Mesendoderm (in vitro differentiated cells): ENCODE results near the gene ZBTB24.
A peak's percentile ranks its signal among the peaks of the same experiment; 100 is the strongest.

Experiments
- DNase-seq: peaks from one replicate; pipeline ENCODE4 v3.0.0; 2013
- H2AK5ac ChIP-seq: 2 replicates; pipeline ENCODE4 v1.6.1; 2013; ENCODE audit warnings: low read length, inconsistent platforms
- H2BK120ac ChIP-seq: 2 replicates; pipeline ENCODE4 v1.6.1; 2013; ENCODE audit warnings: low read depth, mild to moderate bottlenecking, low read length, moderate library complexity, mixed read lengths
- H2BK15ac ChIP-seq: replicated peaks from 2 replicates; pipeline ENCODE4 v1.6.1; 2013; ENCODE audit warnings: low read depth, mild to moderate bottlenecking, moderate library complexity
- H2BK5ac ChIP-seq: 2 replicates; pipeline ENCODE4 v1.6.1; 2013; ENCODE audit warnings: low read length, inconsistent platforms
- H3K18ac ChIP-seq: 2 replicates; pipeline ENCODE4 v1.6.1; 2013; ENCODE audit warnings: mild to moderate bottlenecking, low read length, mixed read lengths
- H3K23ac ChIP-seq: one replicate; pipeline ENCODE4 v1.6.1; 2013; ENCODE audit warnings: low read length
- H3K27ac ChIP-seq: 2 replicates; pipeline ENCODE4 v1.5.1; 2013; ENCODE audit warnings: low read depth, mild to moderate bottlenecking, inconsistent platforms, low read length, moderate library complexity
- H3K27me3 ChIP-seq: 2 replicates; pipeline ENCODE4 v1.6.1; 2013; ENCODE audit warnings: low read length, control low read depth, mild to moderate bottlenecking, inconsistent platforms; ENCODE audit not compliant: insufficient read depth, poor library complexity
- H3K36me3 ChIP-seq: 2 replicates; pipeline ENCODE4 v1.6.1; 2013; ENCODE audit warnings: low read length, inconsistent platforms; ENCODE audit not compliant: control insufficient read depth, insufficient read depth
- H3K4ac ChIP-seq: one replicate; pipeline ENCODE4 v1.6.1; 2013; ENCODE audit warnings: low read depth, mild to moderate bottlenecking, low read length, moderate library complexity
- H3K4me1 ChIP-seq: 2 replicates; pipeline ENCODE4 v1.6.1; 2013; ENCODE audit warnings: low read depth, low read length, inconsistent platforms; ENCODE audit not compliant: control insufficient read depth
- H3K4me2 ChIP-seq: 2 replicates; pipeline ENCODE4 v1.6.1; 2013; ENCODE audit warnings: low read length
- H3K4me3 ChIP-seq: 2 replicates; pipeline ENCODE4 v1.5.1; 2013; ENCODE audit warnings: mild to moderate bottlenecking, low read length
- H3K56ac ChIP-seq: one replicate; pipeline ENCODE4 v1.6.1; 2013; ENCODE audit warnings: low read length
- H3K79me1 ChIP-seq: 2 replicates; pipeline ENCODE4 v1.6.1; 2013; ENCODE audit warnings: low read length, inconsistent platforms
- H3K79me2 ChIP-seq: 2 replicates; pipeline ENCODE4 v1.6.1; 2013; ENCODE audit warnings: mild to moderate bottlenecking, low read length; ENCODE audit not compliant: control insufficient read depth, insufficient read depth
- H3K9ac ChIP-seq: 2 replicates; pipeline ENCODE4 v1.6.1; 2013; ENCODE audit warnings: low read length, inconsistent platforms
- H4K5ac ChIP-seq: one replicate; pipeline ENCODE4 v1.6.1; 2013; ENCODE audit warnings: low read length
- H4K8ac ChIP-seq: one replicate; pipeline ENCODE4 v1.6.1; 2013; ENCODE audit warnings: low read depth, mild to moderate bottlenecking, control low read depth, low read length, moderate library complexity
- WGBS: extraction: QIAGEN DNeasy Blood & Tissue Kit; methylation state at CpG from one replicate; pipeline ENCODE4 v1.1.7; 2013; ENCODE audit warnings: low lambda C conversion rate, missing lambda C conversion rate; ENCODE audit not compliant: insufficient coverage; ENCODE audit errors: extremely low coverage; 5-methylcytosine and 5-hydroxymethylcytosine counted together

ZBTB24 gene

GRCh38 chr6:109442393-109442924 is 40.6 kb downstream of the ZBTB24 start:
- Histone ChIP-seq H3K4me1 (peaks cover 5% of the 10 kb centered on the region), H3K27me3 (no peaks in the 10 kb centered on the region), H4K5ac (no peak overlapping the region), H3K4ac (no peak overlapping the region), H3K79me2 (no peaks in the 10 kb centered on the region), H3K23ac (no peak overlapping the region), H3K36me3 (peaks cover 11% of the 10 kb centered on the region), H3K9ac (no peak overlapping the region), H3K4me3 (no peak overlapping the region), H2BK15ac (no peak overlapping the region), H3K56ac (no peak overlapping the region), H3K4me2 (no peak overlapping the region), H2BK5ac (no peak overlapping the region), H3K27ac (no peak overlapping the region), H3K79me1 (peaks cover 3% of the 10 kb centered on the region), H4K8ac (no peak overlapping the region), H3K18ac (no peak overlapping the region), H2AK5ac (no peak overlapping the region), H2BK120ac (no peak overlapping the region)
- no peak for DNase-seq
- WGBS: no CpG with 5 or more reads among the region's 6 CpGs

GRCh38 chr6:109441069-109441816 is 41.8 kb downstream of the ZBTB24 start:
- Histone ChIP-seq H3K4me3 (peak overlapping the region; percentile 70), H2BK15ac (no peak overlapping the region), H3K23ac (no peak overlapping the region), H4K5ac (no peak overlapping the region), H3K27ac (peak overlapping the region; percentile 63), H3K9ac (peak overlapping the region; percentile 80), H3K27me3 (no peaks in the 10 kb centered on the region), H3K36me3 (peaks cover 11% of the 10 kb centered on the region), H2BK5ac (peak overlapping the region; percentile 31), H2AK5ac (no peak overlapping the region), H4K8ac (no peak overlapping the region), H3K4me1 (peaks cover 5% of the 10 kb centered on the region), H3K4me2 (peak overlapping the region; percentile 95), H3K18ac (peak overlapping the region; percentile 88), H3K79me1 (peaks cover 3% of the 10 kb centered on the region), H2BK120ac (no peak overlapping the region), H3K79me2 (no peaks in the 10 kb centered on the region), H3K56ac (peak overlapping the region; percentile 92), H3K4ac (no peak overlapping the region)
- WGBS: no CpG with 5 or more reads among the region's 31 CpGs
- peak; percentile 87 for DNase-seq

GRCh38 chr6:109440331-109441068 is 42.5 kb downstream of the ZBTB24 start, which contains the start of the genes PPIL6 and SMPD2:
Gene PPIL6, minus strand, starts transcription at chr6:109440628. Its CDS starts 38 bp downstream, at chr6:109440590.
Gene SMPD2, plus strand, starts transcription at chr6:109440724. Its CDS starts 398 bp downstream, at chr6:109441122.
- peak; percentile 95 for DNase-seq
- H3K27me3 ChIP-seq: no peaks in the 10 kb centered on the region
- no CpG with 5 or more reads among the region's 102 CpGs for WGBS

GRCh38 chr6:109436041-109436440 is 47.0 kb downstream of the ZBTB24 start:
- no peak overlapping the region for H4K5ac ChIP-seq
- H2BK120ac ChIP-seq: no peak overlapping the region
- H3K4me2 ChIP-seq: no peak overlapping the region
- no peak overlapping the region for H2AK5ac ChIP-seq
- no peak overlapping the region for H2BK15ac ChIP-seq
- no peak overlapping the region for H2BK5ac ChIP-seq
- WGBS: no CpG with 5 or more reads among the region's 5 CpGs
- H3K4ac ChIP-seq: no peak overlapping the region
- H3K4me3 ChIP-seq: no peak overlapping the region
- DNase-seq: no peak
- no peaks in the 10 kb centered on the region for H3K4me1 ChIP-seq
- H3K9ac ChIP-seq: no peak overlapping the region
- no peaks in the 10 kb centered on the region for H3K36me3 ChIP-seq
- H3K27me3 ChIP-seq: no peaks in the 10 kb centered on the region
- no peak overlapping the region for H4K8ac ChIP-seq
- no peak overlapping the region for H3K56ac ChIP-seq
- H3K18ac ChIP-seq: no peak overlapping the region
- H3K79me2 ChIP-seq: no peaks in the 10 kb centered on the region
- H3K79me1 ChIP-seq: no peaks in the 10 kb centered on the region
- no peak overlapping the region for H3K23ac ChIP-seq
- H3K27ac ChIP-seq: no peak overlapping the region

More at GRCh38 chr6:109440331-109441068, 42.5 kb downstream of the ZBTB24 start, which contains the start of the genes PPIL6 and SMPD2:
- no peak within 1 kb of the TSS for H2AK5ac ChIP-seq
- peak within 1 kb of the TSS; percentile 63 for H3K27ac ChIP-seq
- H3K79me2 ChIP-seq: no peaks in the 10 kb centered on the region
- peak within 1 kb of the TSS; percentile 31 for H2BK5ac ChIP-seq
- H3K4me2 ChIP-seq: peak within 1 kb of the TSS; percentile 95
- peaks cover 3% of the 10 kb centered on the region for H3K79me1 ChIP-seq
- H3K23ac ChIP-seq: no peak within 1 kb of the TSS
- H2BK15ac ChIP-seq: no peak within 1 kb of the TSS
- peak within 1 kb of the TSS; percentile 80 for H3K9ac ChIP-seq
- H2BK120ac ChIP-seq: no peak within 1 kb of the TSS
- H3K18ac ChIP-seq: peak within 1 kb of the TSS; percentile 88
- no peak within 1 kb of the TSS for H4K8ac ChIP-seq
- H3K56ac ChIP-seq: peak within 1 kb of the TSS; percentile 92
- H3K36me3 ChIP-seq: peaks cover 8% of the 10 kb centered on the region
- H4K5ac ChIP-seq: no peak within 1 kb of the TSS
- no peak within 1 kb of the TSS for H3K4ac ChIP-seq
- peaks cover 5% of the 10 kb centered on the region for H3K4me1 ChIP-seq
- H3K4me3 ChIP-seq: peak within 1 kb of the TSS; percentile 70

GRCh38 chr6:109434456-109434855 is 48.6 kb downstream of the ZBTB24 start:
- Histone ChIP-seq H2BK120ac (no peak overlapping the region), H4K8ac (no peak overlapping the region), H2BK15ac (no peak overlapping the region), H2BK5ac (no peak overlapping the region), H3K4me3 (no peak overlapping the region), H3K18ac (no peak overlapping the region), H2AK5ac (no peak overlapping the region), H3K27me3 (no peaks in the 10 kb centered on the region), H4K5ac (no peak overlapping the region), H3K27ac (no peak overlapping the region), H3K4ac (no peak overlapping the region), H3K36me3 (no peaks in the 10 kb centered on the region), H3K79me1 (no peaks in the 10 kb centered on the region), H3K56ac (no peak overlapping the region), H3K4me1 (no peaks in the 10 kb centered on the region), H3K9ac (no peak overlapping the region), H3K4me2 (no peak overlapping the region), H3K23ac (no peak overlapping the region), H3K79me2 (no peaks in the 10 kb centered on the region)
- DNase-seq: no peak
- no CpG with 5 or more reads among the region's 2 CpGs for WGBS
